Aorta (tissue), 5 donors: ENCODE measurements around the gene RFTN1. TPM values are rescaled to one million over a fixed set of nuclear protein-coding genes. Genes with fewer than 3 reads are reported as not detected.

Experiments
- ATAC-seq: fragments of 200-7000 bp; cut with Tn5 transposase; one replicate; pipeline ENCODE4 v1.9.1; 2022; ENCODE audit warnings: moderate library complexity; ENCODE audit not compliant: low FRiP score
- DNase-seq, 2 donors: peaks; one replicate each; pipeline ENCODE4 v3.0.0-alpha.2; 2020
- H3K27ac ChIP-seq, 2 donors: one replicate each; pipeline ENCODE4 v1.5.1; 2013; ENCODE audit warnings: low read length in 2 of 2, mild to moderate bottlenecking in 2 of 2, moderate library complexity in 2 of 2, control low read depth in 1 of 2, inconsistent platforms in 1 of 2, low read depth in 1 of 2
- H3K27me3 ChIP-seq, 2 donors: one replicate each; pipeline ENCODE4 v1.6.1; 2013; ENCODE audit warnings: control low read depth in 1 of 2, low read length in 1 of 2, mild to moderate bottlenecking in 1 of 2, moderate library complexity in 1 of 2; ENCODE audit not compliant: insufficient read depth in 2 of 2, control insufficient read depth in 1 of 2
- H3K36me3 ChIP-seq, 2 donors: one replicate each; pipeline ENCODE4 v1.6.1; 2013; ENCODE audit warnings: control low read depth in 1 of 2, low read length in 1 of 2, mild to moderate bottlenecking in 1 of 2; ENCODE audit not compliant: insufficient read depth in 2 of 2, control insufficient read depth in 1 of 2
- H3K4me1 ChIP-seq, 2 donors: one replicate each; pipeline ENCODE4 v1.6.1; 2013; ENCODE audit warnings: low read length in 2 of 2, control low read depth in 1 of 2, mild to moderate bottlenecking in 1 of 2, moderate library complexity in 1 of 2; ENCODE audit not compliant: insufficient read depth in 2 of 2, control insufficient read depth in 1 of 2
- H3K4me3 ChIP-seq, 2 donors: one replicate each; pipeline ENCODE4 v1.5.1; 2013; ENCODE audit warnings: low read length in 2 of 2, control low read depth in 1 of 2, mild to moderate bottlenecking in 1 of 2
- H3K9me3 ChIP-seq: one replicate; pipeline ENCODE4 v1.6.1; 2013; ENCODE audit warnings: mild to moderate bottlenecking, low read length; ENCODE audit not compliant: control insufficient read depth
- WGBS, 2 donors: extraction: QIAGEN DNeasy Blood & Tissue Kit; methylation state at CpG; one replicate each; pipeline ENCODE4 v1.1.7; 2013; 5-methylcytosine and 5-hydroxymethylcytosine counted together
- intact Hi-C, 2 donors: fragments of 100-400 bp; cut with DNase I; formaldehyde crosslinking; loops; one replicate each; pipeline versions ENCODE4 v1.14.2 to v1.15.0; 2022
- long read RNA-seq, 2 donors: library from polyadenylated mRNA; unstranded; transcript quantifications; one replicate each; pipeline ENCODE4 v2.0.0, GENCODE V29; 2020 to 2021
- polyA plus RNA-seq, 2 donors: library from polyadenylated mRNA; stranded (reverse); fragments of 200-250 nt; gene quantifications; one replicate each; pipeline ENCODE4 v1.2.3, GENCODE V29; 2013
- total RNA-seq, 2 donors: library from RNA; stranded (reverse); fragmentation: NEBNext Ultra II Directional; extraction: Animal tissue kit (Norgen Biotek cat#: 25700); gene quantifications; one replicate each; pipeline ENCODE4 v1.2.1, GENCODE V29; 2021
- donor health status: healthy with polysubstance abuse.
- donor health status: Bipolar disorder and iron deficiency.
- donor health status: DM: no; HTN: no; CAD: no.
- donor health status: DM: no; HTN: no; CAD: no.
- donor health status: DM: yes; HTN: yes; CAD: no.

Gene RFTN1
- 100 to 1,000 TPM in 1 of 2 donors, 10 to 100 TPM in 1; 87.3 to 119 TPM for total RNA-seq
- polyA plus RNA-seq, result 10 to 100 TPM; 12.7 to 31.4 TPM
- long read RNA-seq, donor 1, transcript RFTN1-201 (10 exons, 2,982 nt), result major isoform, 190 of 300 reads
- long read RNA-seq, donor 1, partial matches to known transcripts, result 31 of 300 reads
- long read RNA-seq, donor 1, other reads (novel, unspliced or antisense), result 79 of 300 reads
- long read RNA-seq, donor 2, transcript RFTN1-201 (10 exons, 2,982 nt), result major isoform, 25 of 64 reads
- long read RNA-seq, donor 2, partial matches to known transcripts, result 8 of 64 reads
- long read RNA-seq, donor 2, other reads (novel, unspliced or antisense), result 31 of 64 reads

- Histone ChIP-seq H3K27ac (peak within 1 kb of the TSS; percentile 4 to 10), H3K4me1 (peaks cover 0 to 4% of the 10 kb centered on the region in 2 donors), H3K36me3 (no peaks in the 10 kb centered on the region), H3K9me3 (no peaks in the 10 kb centered on the region), H3K27me3 (no peaks in the 10 kb centered on the region), H3K4me3 (peak within 1 kb of the TSS; percentile 52 to 85)
- whole genome bisulfite sequencing, 2 donors, result 1% methylated on average over 63 to 92 of the region's 92 CpGs
- ATAC-seq (peak; percentile 54), DNase-seq (peak; percentile 81 to 88)
- intact Hi-C loops, result loop anchor here (5.0 to 10.0 kb wide), 5 partner anchors 46 to 219 kb away; no protein-coding TSS in a partner anchor
These were observed at the start of gene RFTN1 for GRCh38 chr3:16513141-16514020. Gene RFTN1 (minus strand): TSS chr3:16513699. CDS start chr3:16493869, 19,830 bp downstream.

GRCh38 chr3:16559653-16560365 lies 46.3 kb upstream of the RFTN1 start:
- Histone ChIP-seq H3K4me1 (no peaks in the 10 kb centered on the region), H3K27me3 (no peaks in the 10 kb centered on the region), H3K9me3 (no peaks in the 10 kb centered on the region), H3K36me3 (no peaks in the 10 kb centered on the region), H3K4me3 (no peak overlapping the region), H3K27ac (no peak overlapping the region)
- intact Hi-C loops, result no loop called here
- ATAC-seq, result no peak
- no peak for DNase-seq
- 81 to 82% methylated on average over 5 of the region's 5 CpGs for WGBS, 2 donors

- DNase-seq, result no peak
- 77 to 79% methylated on average over 4 of the region's 4 CpGs for WGBS, 2 donors
- Histone ChIP-seq H3K4me1 (peaks cover 0 to 3% of the 10 kb centered on the region in 2 donors), H3K9me3 (peaks cover 6% of the 10 kb centered on the region), H3K36me3 (no peaks in the 10 kb centered on the region), H3K4me3 (no peak overlapping the region), H3K27ac (no peak overlapping the region), H3K27me3 (peaks cover 0 to 4% of the 10 kb centered on the region in 2 donors)
- intact Hi-C loops, result loop anchor here (5.0 kb wide), 1 partner anchor 287 kb away; the partner anchor contains the start of gene OXNAD1 (in 2 of the 2)
- no peak for ATAC-seq
These were observed 40.6 kb upstream of the RFTN1 start for GRCh38 chr3:16554126-16554525.

GRCh38 chr3:16552757-16553156 lies 39.3 kb upstream of the RFTN1 start:
- DNase-seq (no peak), ATAC-seq (no peak)
- WGBS, 2 donors, result 68 to 71% methylated on average over 3 of the region's 3 CpGs
- Histone ChIP-seq H3K27ac (no peak overlapping the region), H3K27me3 (peaks cover 0 to 4% of the 10 kb centered on the region in 2 donors), H3K36me3 (no peaks in the 10 kb centered on the region), H3K4me3 (no peak overlapping the region), H3K9me3 (peaks cover 6% of the 10 kb centered on the region), H3K4me1 (peaks cover 0 to 3% of the 10 kb centered on the region in 2 donors)
- intact Hi-C loops, result loop anchor here (5.0 kb wide), 1 partner anchor 285 kb away; the partner anchor contains the start of gene OXNAD1 (in 2 of the 2)

GRCh38 chr3:16551342-16551976 lies 38.0 kb upstream of the RFTN1 start:
- ATAC-seq, result no peak
- Histone ChIP-seq H3K27ac (no peak overlapping the region), H3K27me3 (peaks cover 0 to 4% of the 10 kb centered on the region in 2 donors), H3K36me3 (no peaks in the 10 kb centered on the region), H3K4me1 (peaks cover 0 to 3% of the 10 kb centered on the region in 2 donors), H3K9me3 (peaks cover 6% of the 10 kb centered on the region), H3K4me3 (no peak overlapping the region)
- no peak for DNase-seq
- WGBS, 2 donors, result 81 to 91% methylated on average over 4 of the region's 4 CpGs
- intact Hi-C loops, result loop anchor here (5.0 kb wide), 1 partner anchor 284 kb away; the partner anchor contains the start of gene OXNAD1 (in 2 of the 2)

- intact Hi-C loops, result loop anchor here (1.0 to 5.0 kb wide), 2 partner anchors 261 to 284 kb away; partner anchors contain the start of gene OXNAD1 (in 2 of the 2)
- Histone ChIP-seq H3K9me3 (peaks cover 6% of the 10 kb centered on the region), H3K27me3 (peaks cover 0 to 4% of the 10 kb centered on the region in 2 donors), H3K27ac (no peak overlapping the region), H3K4me3 (peak overlapping the region in 1 of 2 donors; percentile 48), H3K36me3 (no peaks in the 10 kb centered on the region), H3K4me1 (peaks cover 0 to 3% of the 10 kb centered on the region in 2 donors)
- peak in 1 of 2 donors; percentile 54 for DNase-seq
- 13 to 14% methylated on average over 7 of the region's 7 CpGs for WGBS, 2 donors
- ATAC-seq, result peak; percentile 90
These were observed 37.3 kb upstream of the RFTN1 start for GRCh38 chr3:16550676-16551341.

- H3K36me3 ChIP-seq, result no peaks in the 10 kb centered on the region
- WGBS, 2 donors, result 15 to 21% methylated on average over 4 of the region's 4 CpGs
- no peak for DNase-seq
- H3K4me3 ChIP-seq, result peak overlapping the region in 1 of 2 donors; percentile 48
- intact Hi-C loops, result loop anchor here (1.0 to 5.0 kb wide), 2 partner anchors 260 to 283 kb away; partner anchors contain the start of gene OXNAD1 (in 2 of the 2)
- no peak overlapping the region for H3K27ac ChIP-seq
- peaks cover 0 to 4% of the 10 kb centered on the region in 2 donors for H3K27me3 ChIP-seq
- H3K9me3 ChIP-seq, result peaks cover 6% of the 10 kb centered on the region
- peaks cover 0 to 3% of the 10 kb centered on the region in 2 donors for H3K4me1 ChIP-seq
- ATAC-seq, result no peak
These were observed 36.8 kb upstream of the RFTN1 start for GRCh38 chr3:16550305-16550675.
